Endothelial cell (in vitro differentiated cells): Measurements from ENCODE around the gene MCM3AP. TPM values are rescaled to one million over a fixed set of nuclear protein-coding genes. Genes with fewer than 3 reads are reported as not detected.
A peak's percentile ranks its signal among the peaks of the same experiment; 100 is the strongest.
"Not testable (repeated sequence)": the region's sequence is repeated elsewhere in the genome, so short reads cannot be mapped to it uniquely, and the experiment has no call there.

Experiments
- DNase-seq: peaks from one replicate; pipeline ENCODE4 v3.0.0; 2021; ENCODE audit warnings: low spot score
- H3K27ac Mint-ChIP-seq: one replicate; pipeline ENCODE4 v1.8.0; 2021; ENCODE audit warnings: mixed read lengths, inconsistent platforms; ENCODE audit not compliant: unreplicated experiment
- H3K27me3 Mint-ChIP-seq: one replicate; pipeline ENCODE4 v1.8.0; 2021; ENCODE audit warnings: mild to moderate bottlenecking, moderate library complexity, mixed read lengths, inconsistent platforms; ENCODE audit not compliant: unreplicated experiment
- H3K36me3 Mint-ChIP-seq: one replicate; pipeline ENCODE4 v1.8.0; 2021; ENCODE audit warnings: mild to moderate bottlenecking, low read depth, mixed read lengths, inconsistent platforms; ENCODE audit not compliant: unreplicated experiment
- H3K4me1 Mint-ChIP-seq: one replicate; pipeline ENCODE4 v1.8.0; 2021; ENCODE audit warnings: mild to moderate bottlenecking, mixed read lengths, inconsistent platforms; ENCODE audit not compliant: unreplicated experiment
- H3K4me3 Mint-ChIP-seq: one replicate; pipeline ENCODE4 v1.8.0; 2021; ENCODE audit warnings: mild to moderate bottlenecking, mixed read lengths, inconsistent platforms; ENCODE audit not compliant: unreplicated experiment
- H3K9me3 Mint-ChIP-seq: one replicate; pipeline ENCODE4 v1.8.0; 2021; ENCODE audit warnings: mixed read lengths, inconsistent platforms; ENCODE audit not compliant: unreplicated experiment
- CTCF ChIP-seq: fragments of 200-600 bp; sonication (generic); IDR thresholded peaks from one replicate; pipeline ENCODE4 v1.5.0; 2021; ENCODE audit warnings: antibody characterized with exemption; ENCODE audit not compliant: unreplicated experiment
- total RNA-seq: library from RNA; stranded (reverse); fragmentation: NEBNext Ultra II Directional; extraction: Animal tissue kit (Norgen Biotek cat#: 25700); gene quantifications from one replicate; pipeline ENCODE4 v1.2.1, GENCODE V29; 2021; ENCODE audit not compliant: unreplicated experiment

MCM3AP gene
- total RNA-seq, 1 donor from 2014 or later = 92.1 TPM

DNA sequence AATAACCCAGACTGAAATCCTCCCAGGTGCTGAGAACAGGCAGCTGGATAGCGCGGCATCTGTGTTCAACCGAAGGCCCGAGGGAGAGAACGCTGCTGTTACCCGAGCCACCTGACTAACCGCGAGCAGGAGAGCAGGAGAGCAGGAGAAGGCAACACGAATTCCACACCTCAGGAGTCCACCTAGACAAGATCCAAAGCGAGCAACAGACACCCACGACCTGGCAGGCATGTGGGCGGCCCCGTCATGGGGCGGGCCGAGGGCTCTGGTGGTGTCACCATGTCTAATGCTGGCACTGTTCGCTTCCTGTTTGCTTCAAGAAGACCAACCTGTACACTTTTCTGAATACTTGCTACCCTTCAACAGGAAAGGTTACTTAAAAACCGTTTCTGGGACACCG lies 80.2 kb downstream of the MCM3AP start:
- peaks cover 40% of the 10 kb centered on the region for H3K36me3 Mint-ChIP-seq
- no peak overlapping the region for H3K27ac Mint-ChIP-seq

GRCh38 chr21:46203203-46203600 lies 82.2 kb downstream of the MCM3AP start:
- Mint-ChIP-seq H3K4me3 (peak overlapping the region; percentile 26), H3K36me3 (peaks cover 47% of the 10 kb centered on the region), H3K27me3 (peaks cover 2% of the 10 kb centered on the region), H3K4me1 (peaks cover 2% of the 10 kb centered on the region), H3K27ac (peak overlapping the region; percentile 98), H3K9me3 (no peaks in the 10 kb centered on the region)
- DNase-seq = no peak
- no peak for TF ChIP-seq CTCF

More for the DNA sequence above, 80.2 kb downstream of the MCM3AP start:
- peaks cover 7% of the 10 kb centered on the region for H3K27me3 Mint-ChIP-seq
- H3K4me1 Mint-ChIP-seq = peaks cover 2% of the 10 kb centered on the region
- H3K4me3 Mint-ChIP-seq = peak overlapping the region; percentile 47
- TF ChIP-seq CTCF = no peak
- no peaks in the 10 kb centered on the region for H3K9me3 Mint-ChIP-seq
- no peak for DNase-seq

- H3K27ac Mint-ChIP-seq = peak overlapping the region; percentile 98
- TF ChIP-seq CTCF = no peak
- H3K9me3 Mint-ChIP-seq = no peaks in the 10 kb centered on the region
- H3K27me3 Mint-ChIP-seq = no peaks in the 10 kb centered on the region
- H3K36me3 Mint-ChIP-seq = peaks cover 48% of the 10 kb centered on the region
- peak overlapping the region; percentile 26 for H3K4me3 Mint-ChIP-seq
- peaks cover 2% of the 10 kb centered on the region for H3K4me1 Mint-ChIP-seq
- DNase-seq = no peak
These were observed 82.7 kb downstream of the MCM3AP start for GRCh38 chr21:46202592-46203202.

DNA sequence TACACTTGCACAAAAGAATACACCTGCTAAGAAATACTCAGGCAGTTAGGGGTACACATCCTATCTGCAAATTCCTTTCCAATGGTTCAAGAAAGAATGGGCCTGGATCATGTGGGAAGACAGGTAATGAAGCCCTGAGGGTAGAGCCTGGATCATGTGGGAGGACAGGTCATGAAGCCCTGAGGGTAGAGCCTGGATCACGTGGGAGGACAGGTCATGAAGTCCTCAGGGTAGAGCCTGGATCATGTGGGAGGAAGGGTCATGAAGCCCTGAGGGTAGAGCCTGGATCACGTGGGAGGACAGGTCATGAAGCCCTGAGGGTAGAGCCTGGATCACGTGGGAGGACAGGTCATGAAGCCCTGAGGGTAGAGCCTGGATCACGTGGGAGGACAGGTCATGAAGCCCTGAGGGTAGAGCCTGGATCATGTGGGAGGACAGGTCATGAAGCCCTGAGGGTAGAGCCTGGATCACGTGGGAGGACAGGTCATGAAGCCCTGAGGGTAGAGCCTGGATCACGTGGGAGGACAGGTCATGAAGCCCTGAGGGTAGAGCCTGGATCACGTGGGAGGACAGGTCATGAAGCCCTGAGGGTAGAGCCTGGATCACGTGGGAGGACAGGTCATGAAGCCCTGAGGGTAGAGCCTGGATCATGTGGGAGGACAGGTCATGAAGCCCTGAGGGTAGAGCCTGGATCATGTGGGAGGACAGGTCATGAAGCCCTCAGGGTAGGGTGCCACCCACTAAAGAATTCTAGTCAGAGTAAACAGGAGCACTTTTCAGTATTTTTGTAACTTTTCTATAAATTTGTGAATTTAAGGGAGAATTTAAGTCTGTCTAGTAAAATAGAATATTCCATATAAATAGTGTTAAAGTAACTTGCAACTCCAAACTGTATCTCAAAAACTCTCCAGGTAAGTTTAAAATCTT lies 84.3 kb downstream of the MCM3AP start:
- H3K9me3 Mint-ChIP-seq = not testable (repeated sequence)
- H3K36me3 Mint-ChIP-seq = peaks cover 58% of the 10 kb centered on the region

DNA sequence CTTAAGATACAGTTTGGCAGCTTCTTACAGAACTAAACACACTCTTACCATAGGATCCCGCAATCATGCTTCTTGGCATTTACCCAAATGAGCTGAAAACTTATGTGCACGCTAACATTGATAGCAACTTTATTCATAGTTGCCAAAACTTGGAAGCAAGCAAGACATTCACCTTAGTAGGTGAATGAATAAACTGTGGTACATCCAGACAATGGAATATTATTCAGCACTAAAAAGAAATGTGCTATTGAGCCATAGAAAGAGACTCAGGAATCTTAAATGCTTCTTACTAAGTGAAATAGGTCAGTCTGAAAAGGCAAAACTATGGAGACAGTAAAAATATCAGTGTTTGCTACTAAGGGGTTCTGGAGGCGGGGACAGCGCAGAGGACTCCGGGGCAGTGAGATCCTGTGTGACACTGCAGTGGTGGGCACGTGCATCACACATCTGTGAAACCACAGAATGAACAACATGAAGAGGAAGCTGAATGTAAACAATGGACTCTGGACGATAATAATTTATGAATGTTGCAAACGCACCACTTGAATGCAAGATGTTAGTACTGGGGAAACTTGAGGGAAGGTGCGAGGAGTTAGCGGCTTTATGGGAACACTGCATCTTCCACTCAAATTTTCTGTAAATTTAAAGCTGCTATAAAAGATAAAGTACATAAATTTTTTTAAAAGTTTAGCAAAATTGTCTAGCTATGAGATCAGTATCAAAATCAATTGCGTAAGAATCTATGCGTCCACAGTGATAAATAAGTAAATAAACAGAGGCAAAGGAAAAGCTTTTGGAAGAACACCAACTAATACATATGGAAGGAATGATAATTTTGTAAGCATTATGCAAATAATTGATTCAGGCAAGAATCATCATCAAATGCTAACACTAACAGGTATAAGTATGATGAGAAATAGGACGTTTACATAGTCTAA lies 85.7 kb downstream of the MCM3AP start:
- H3K36me3 Mint-ChIP-seq = peaks cover 53% of the 10 kb centered on the region

More for the DNA sequence above, 84.3 kb downstream of the MCM3AP start:
- H3K4me3 Mint-ChIP-seq, H3K4me1 Mint-ChIP-seq, H3K27me3 Mint-ChIP-seq, DNase-seq, H3K27ac Mint-ChIP-seq: not testable (repeated sequence)

More for the DNA sequence above, 85.7 kb downstream of the MCM3AP start:
- no peak for TF ChIP-seq CTCF
- H3K4me3 Mint-ChIP-seq = no peak overlapping the region
- no peaks in the 10 kb centered on the region for H3K9me3 Mint-ChIP-seq
- peaks cover 1% of the 10 kb centered on the region for H3K27me3 Mint-ChIP-seq
- peaks cover 2% of the 10 kb centered on the region for H3K4me1 Mint-ChIP-seq
- no peak for DNase-seq
- H3K27ac Mint-ChIP-seq = no peak overlapping the region
